GM12878 (cell line): Measurements from ENCODE around the gene MOCOS. TPM values are rescaled to one million over a fixed set of nuclear protein-coding genes. Genes with fewer than 3 reads are reported as not detected.

Experiments
- ATAC-seq: fragments of 200-7000 bp; cut with Tn5 transposase; 3 replicates; pipeline ENCODE4 v1.9.1; 2020; ENCODE audit warnings: mild to moderate bottlenecking, moderate library complexity
- BruUV-seq: library from RNA; stranded (reverse); fragments of 400-500 nt; replicated peaks from 2 replicates; lab custom pipeline; 2021; lab: Mats Ljungman, UMichigan
- CTCF ChIA-PET: fragments of 300-600 bp; sonication (Branson Sonifier 250); formaldehyde crosslinking; extraction: SDS; loops from one replicate; lab custom pipeline; 2021; ENCODE audit warnings: inconsistent platforms; lab: Yijun Ruan, JAX
- POLR2A ChIA-PET: fragments of 350-600 bp; formaldehyde crosslinking; extraction: SDS; loops from one replicate; lab custom pipeline; 2021; ENCODE audit warnings: inconsistent platforms; lab: Charles Lee
- RAD21 ChIA-PET: fragments of 300-600 bp; sonication (Branson Sonifier 250); formaldehyde crosslinking; loops from one replicate; lab custom pipeline; 2023; ENCODE audit warnings: antibody characterized with exemption; ENCODE audit not compliant: unreplicated experiment; lab: Charles Lee
- SMC1A ChIA-PET: fragments of 300-600 bp; sonication (Branson Sonifier 250); formaldehyde crosslinking; loops from one replicate; lab custom pipeline; 2023; ENCODE audit not compliant: unreplicated experiment, uncharacterized antibody; lab: Charles Lee
- DNase-seq: peaks from one replicate; pipeline ENCODE4 v3.0.0-alpha.2; 2011; ENCODE audit warnings: low read depth, low spot score
- FAIRE-seq: peaks from 3 replicates; lab custom pipeline; 2011; peaks lifted over from hg19 to GRCh38; lab: Jason Lieb, UNC
- H2AFZ ChIP-seq: 2 replicates; pipeline ENCODE4 v1.6.0; 2011; ENCODE audit warnings: low read depth, low read length, control low read depth; ENCODE audit not compliant: control insufficient read depth
- H3K27ac ChIP-seq: 2 replicates; pipeline ENCODE4 v1.5.1; 2011; ENCODE audit warnings: control low read depth; ENCODE audit not compliant: control insufficient read depth, insufficient read depth
- H3K27me3 ChIP-seq, 2 experiments: replicated peaks in 1 of 2; 2 replicates each; pipeline versions ENCODE4 v1.6.0 to v1.6.1; 2011; ENCODE audit warnings: low read length in 1 of 2; ENCODE audit not compliant: control insufficient read depth in 2 of 2, insufficient read depth in 2 of 2
- H3K36me3 ChIP-seq, 2 experiments: 2 replicates each; pipeline ENCODE4 v1.5.1; 2011; ENCODE audit warnings: low read length in 1 of 2; ENCODE audit not compliant: control insufficient read depth in 2 of 2, insufficient read depth in 2 of 2
- H3K4me1 ChIP-seq: 2 replicates; pipeline ENCODE4 v1.6.1; 2011; ENCODE audit warnings: mild to moderate bottlenecking, low read length, moderate library complexity, mixed read lengths; ENCODE audit not compliant: control insufficient read depth, insufficient read depth
- H3K4me2 ChIP-seq: 2 replicates; pipeline ENCODE4 v1.6.0; 2011; ENCODE audit warnings: control low read depth; ENCODE audit not compliant: control insufficient read depth, insufficient read depth
- H3K4me3 ChIP-seq: fragments of 200-600 bp; sonication (generic); 2 replicates; pipeline ENCODE4 v1.5.1; 2016
- H3K79me2 ChIP-seq: 2 replicates; pipeline ENCODE4 v1.6.0; 2011; ENCODE audit warnings: low read length; ENCODE audit not compliant: control insufficient read depth, insufficient read depth
- H3K9ac ChIP-seq: 2 replicates; pipeline ENCODE4 v1.8.0; 2011; ENCODE audit warnings: low read length, control low read depth, mixed read lengths; ENCODE audit not compliant: control insufficient read depth, insufficient read depth
- H3K9me3 ChIP-seq: replicated peaks from 3 replicates; pipeline ENCODE4 v1.5.1; 2011; ENCODE audit warnings: mild to moderate bottlenecking, low read length; ENCODE audit not compliant: control insufficient read depth, insufficient read depth
- H4K20me1 ChIP-seq: 2 replicates; pipeline ENCODE4 v1.6.0; 2011; ENCODE audit not compliant: control insufficient read depth, insufficient read depth
- ATF7 ChIP-seq: fragments of 450-650 bp; IDR thresholded peaks from 2 replicates; pipeline ENCODE4 v1.6.1; 2016; ENCODE audit warnings: low read depth, mild to moderate bottlenecking
- BACH1 ChIP-seq: fragments of 450-650 bp; IDR thresholded peaks from 2 replicates; pipeline ENCODE4 v1.6.1; 2017; ENCODE audit warnings: mild to moderate bottlenecking, borderline replicate concordance
- BMI1 ChIP-seq: fragments of 450-650 bp; IDR thresholded peaks from 2 replicates; pipeline ENCODE4 v1.6.1; 2016; ENCODE audit warnings: mild to moderate bottlenecking, moderate library complexity, borderline replicate concordance
- CREM ChIP-seq: IDR thresholded peaks from 2 replicates; pipeline ENCODE4 v1.6.1; 2014; ENCODE audit warnings: antibody characterized with exemption, low read depth
- HCFC1 ChIP-seq: fragments of 150-350 bp; IDR thresholded peaks from 2 replicates; pipeline ENCODE4 v1.6.1; 2014; ENCODE audit warnings: low read length
- JUNB ChIP-seq: IDR thresholded peaks from 2 replicates; pipeline ENCODE4 v1.6.1; 2016; ENCODE audit warnings: antibody characterized with exemption, mild to moderate bottlenecking
- KLF5 ChIP-seq: fragments of 450-650 bp; IDR thresholded peaks from 2 replicates; pipeline ENCODE4 v1.6.1; 2014; ENCODE audit warnings: mild to moderate bottlenecking; ENCODE audit not compliant: partially characterized antibody
- LARP7 ChIP-seq: fragments of 450-650 bp; IDR thresholded peaks from 2 replicates; pipeline ENCODE4 v1.6.1; 2017; ENCODE audit warnings: mild to moderate bottlenecking
- MEF2B ChIP-seq: fragments of 450-650 bp; IDR thresholded peaks from 2 replicates; pipeline ENCODE4 v1.6.1; 2018; ENCODE audit warnings: mild to moderate bottlenecking, moderate library complexity; ENCODE audit not compliant: partially characterized antibody, poor library complexity, severe bottlenecking
- NFYA ChIP-seq: IDR thresholded peaks from 2 replicates; pipeline ENCODE4 v1.6.1; 2011; ENCODE audit warnings: low read depth, mild to moderate bottlenecking, low read length, improper control_type of control experiment, borderline replicate concordance
- NR2C1 ChIP-seq: fragments of 450-650 bp; IDR thresholded peaks from 2 replicates; pipeline ENCODE4 v1.6.1; 2017; ENCODE audit warnings: antibody characterized with exemption, mild to moderate bottlenecking, moderate library complexity
- POLR2AphosphoS5 ChIP-seq: IDR thresholded peaks from 2 replicates; pipeline ENCODE4 v1.6.1; 2011; ENCODE audit warnings: mild to moderate bottlenecking, low read length, inconsistent platforms
- RAD21 ChIP-seq: IDR thresholded peaks from 2 replicates; pipeline ENCODE4 v1.6.1; 2011; ENCODE audit warnings: mild to moderate bottlenecking, low read depth, low read length, moderate library complexity; ENCODE audit not compliant: insufficient read depth
- RB1 ChIP-seq: fragments of 450-650 bp; formaldehyde crosslinking; IDR thresholded peaks from 2 replicates; pipeline ENCODE4 v1.6.1; 2017; ENCODE audit warnings: mild to moderate bottlenecking, borderline replicate concordance
- RCOR1 ChIP-seq: conservative IDR thresholded peaks from 2 replicates; pipeline ENCODE4 v1.6.1; 2012; ENCODE audit warnings: low read depth, low read length, improper control_type of control experiment
- SMARCA5 ChIP-seq: fragments of 450-650 bp; IDR thresholded peaks from 2 replicates; pipeline ENCODE4 v1.6.1; 2017; ENCODE audit warnings: mild to moderate bottlenecking
- WGBS: methylation state at CpG from one replicate; pipeline ENCODE4 v1.1.6; 2016; ENCODE audit warnings: low lambda C conversion rate; ENCODE audit not compliant: insufficient replicate concordance, insufficient coverage; ENCODE audit errors: missing lambda C conversion rate; 5-methylcytosine and 5-hydroxymethylcytosine counted together
- in situ Hi-C: fragments of 300-500 bp; cut with MboI; formaldehyde crosslinking; loops from 9 replicates; pipeline ENCODE4 v1.14.3; 2018; ENCODE audit warnings: mixed read lengths
- intact Hi-C: fragments of 100-400 bp; cut with micrococcal nuclease; formaldehyde crosslinking; loops from one replicate; pipeline ENCODE4 v1.14.2; 2022; ENCODE audit not compliant: unreplicated experiment
- polyA plus RNA-seq, 11 experiments: library from polyadenylated mRNA; depleted of rRNA in 4 of 11; unstranded in 6 of 11; stranded (reverse) in 5 of 11; fragments of >200 nt; fragmentation: Nextera tagmentation in 4 of 11; fragmentation: Illumina TruSeq in 1 of 11; extraction: Ambion mirVana in 4 of 11; extraction: Trizol in 1 of 11; gene quantifications; 1 replicate in 1 of 11; 2 replicates in 10 of 11; pipeline versions ENCODE4 v1.2.1 to v1.2.3, GENCODE V29; 2011 to 2016; ENCODE audit warnings: inconsistent platforms in 2 of 11, missing spikeins in 2 of 11, low read depth in 1 of 11
- total RNA-seq, 4 experiments: library from RNA; depleted of rRNA in 3 of 4; stranded (reverse); fragments of >200 nt in 3 of 4; fragmentation: Illumina TruSeq in 1 of 4; extraction: Trizol in 1 of 4; gene quantifications; 2 replicates each; pipeline versions ENCODE4 v1.2.1 to v1.2.3, GENCODE V29; 2013 to 2021
- TF ChIP-seq, protein P1 (sequence below): fragments of 450-650 bp; conservative IDR thresholded peaks from 2 replicates; pipeline ENCODE4 v1.6.1; 2017; ENCODE audit warnings: mild to moderate bottlenecking, moderate library complexity
- TF ChIP-seq, protein P2 (sequence below): IDR thresholded peaks from 2 replicates; pipeline ENCODE4 v1.6.1; 2011; ENCODE audit warnings: borderline replicate concordance, low read depth, mild to moderate bottlenecking, moderate library complexity, low read length; ENCODE audit not compliant: insufficient read depth, poor library complexity, severe bottlenecking
- TF ChIP-seq, protein P3 (sequence below): fragments of 450-650 bp; IDR thresholded peaks from 2 replicates; pipeline ENCODE4 v1.6.1; 2018; ENCODE audit warnings: borderline replicate concordance, mild to moderate bottlenecking; ENCODE audit not compliant: partially characterized antibody

Gene MOCOS
- total and polyA plus RNA-seq, 10 of the 15 experiments (the other 5 are each of a cell fraction or from before 2014, with no cell fraction given) = 0.16 to 0.56 (median 0.33) TPM

DNA sequence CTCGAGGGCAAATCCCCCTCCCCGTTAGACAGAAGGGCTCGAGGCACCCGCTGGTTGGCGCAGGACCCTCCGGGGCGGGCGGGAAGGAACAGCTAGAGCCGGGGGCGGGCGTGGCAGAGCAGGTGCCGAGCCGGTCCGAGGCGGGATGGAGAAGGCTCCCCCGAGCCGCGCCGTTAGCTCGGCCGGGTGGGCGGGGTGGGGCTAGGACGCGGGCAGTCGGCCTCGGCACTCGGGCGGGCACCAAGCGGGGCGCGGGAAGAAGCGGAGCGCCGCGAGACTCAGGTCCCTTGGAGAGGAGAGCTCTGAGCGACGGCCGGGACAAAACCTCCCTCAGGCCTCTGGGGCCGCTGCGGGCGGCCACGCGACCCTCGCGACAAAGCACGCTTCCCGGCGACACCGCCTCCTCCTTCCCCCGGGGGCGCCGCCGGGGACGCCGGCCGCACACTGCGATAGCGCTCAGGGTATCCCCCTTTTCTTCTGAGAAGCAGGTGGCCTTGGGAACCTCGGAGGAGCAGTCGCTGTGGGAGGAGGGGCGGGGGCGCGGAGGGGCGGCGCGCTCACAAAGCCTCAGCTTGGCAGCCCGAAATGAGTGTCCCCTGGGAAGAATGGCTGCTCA, 110.9 kb downstream of the MOCOS start:
- 10% methylated on average over 27 of the region's 67 CpGs for WGBS
- POLR2A ChIA-PET = interaction anchor here (0.5 to 6.4 kb wide), 18 partner anchors 9 to 319 kb away, joined by 3 to 51 read pairs (median 3); no protein-coding TSS in a partner anchor
- Histone ChIP-seq H3K4me2 (peak overlapping the region; percentile 82), H2AFZ (peak overlapping the region; percentile 51), H3K79me2 (peaks cover 14% of the 10 kb centered on the region), H3K27me3 (peaks cover 0 to 4% of the 10 kb centered on the region in 2 experiments; a peak in 2 of 4 replicates), H3K9me3 (no peaks in the 10 kb centered on the region), H3K36me3 (no peaks in the 10 kb centered on the region), H3K9ac (peak overlapping the region; percentile 39; the same call in 1 of the 2 replicates), H3K27ac (no peak overlapping the region), H3K4me1 (no peaks in the 10 kb centered on the region), H3K4me3 (peak overlapping the region; percentile 60; the same call in 1 of the 2 replicates), H4K20me1 (no peaks in the 10 kb centered on the region)
- SMC1A ChIA-PET = interaction anchor here (0.7 to 12.6 kb wide), 15 partner anchors 9 to 274 kb away, joined by 3 to 212 read pairs (median 12); no protein-coding TSS in a partner anchor
- RAD21 ChIA-PET = interaction anchor here (0.6 to 14.2 kb wide), 30 partner anchors 8 to 815 kb away, joined by 3 to 203 read pairs (median 6); no protein-coding TSS in a partner anchor
- no peak for DNase-seq
- intact Hi-C loops = loop anchor here (2.0 to 10.0 kb wide), 3 partner anchors 69 to 367 kb away; no protein-coding TSS in a partner anchor
- CTCF ChIA-PET = interaction anchor here (0.7 to 3.6 kb wide), 13 partner anchors 10 to 274 kb away, joined by 3 to 21 read pairs (median 6); no protein-coding TSS in a partner anchor
- in situ Hi-C loops = no loop called here
- no TSS peak for BruUV-seq
- no peak for FAIRE-seq
- peak; percentile 60 for ATAC-seq
- no peak for TF ChIP-seq JUNB
- TF ChIP-seq SMARCA5 = no peak
- TF ChIP-seq NR2C1 = no peak
- TF ChIP-seq KLF5 = no peak
- TF ChIP-seq CREM = no peak
- TF ChIP-seq NFYA = no peak
- TF ChIP-seq, protein P1, sequence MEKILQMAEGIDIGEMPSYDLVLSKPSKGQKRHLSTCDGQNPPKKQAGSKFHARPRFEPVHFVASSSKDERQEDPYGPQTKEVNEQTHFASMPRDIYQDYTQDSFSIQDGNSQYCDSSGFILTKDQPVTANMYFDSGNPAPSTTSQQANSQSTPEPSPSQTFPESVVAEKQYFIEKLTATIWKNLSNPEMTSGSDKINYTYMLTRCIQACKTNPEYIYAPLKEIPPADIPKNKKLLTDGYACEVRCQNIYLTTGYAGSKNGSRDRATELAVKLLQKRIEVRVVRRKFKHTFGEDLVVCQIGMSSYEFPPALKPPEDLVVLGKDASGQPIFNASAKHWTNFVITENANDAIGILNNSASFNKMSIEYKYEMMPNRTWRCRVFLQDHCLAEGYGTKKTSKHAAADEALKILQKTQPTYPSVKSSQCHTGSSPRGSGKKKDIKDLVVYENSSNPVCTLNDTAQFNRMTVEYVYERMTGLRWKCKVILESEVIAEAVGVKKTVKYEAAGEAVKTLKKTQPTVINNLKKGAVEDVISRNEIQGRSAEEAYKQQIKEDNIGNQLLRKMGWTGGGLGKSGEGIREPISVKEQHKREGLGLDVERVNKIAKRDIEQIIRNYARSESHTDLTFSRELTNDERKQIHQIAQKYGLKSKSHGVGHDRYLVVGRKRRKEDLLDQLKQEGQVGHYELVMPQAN = no peak
- no peak for TF ChIP-seq RCOR1
- TF ChIP-seq POLR2AphosphoS5 = no peak
- no peak for TF ChIP-seq HCFC1
- no peak for TF ChIP-seq BMI1
- TF ChIP-seq, protein P2, sequence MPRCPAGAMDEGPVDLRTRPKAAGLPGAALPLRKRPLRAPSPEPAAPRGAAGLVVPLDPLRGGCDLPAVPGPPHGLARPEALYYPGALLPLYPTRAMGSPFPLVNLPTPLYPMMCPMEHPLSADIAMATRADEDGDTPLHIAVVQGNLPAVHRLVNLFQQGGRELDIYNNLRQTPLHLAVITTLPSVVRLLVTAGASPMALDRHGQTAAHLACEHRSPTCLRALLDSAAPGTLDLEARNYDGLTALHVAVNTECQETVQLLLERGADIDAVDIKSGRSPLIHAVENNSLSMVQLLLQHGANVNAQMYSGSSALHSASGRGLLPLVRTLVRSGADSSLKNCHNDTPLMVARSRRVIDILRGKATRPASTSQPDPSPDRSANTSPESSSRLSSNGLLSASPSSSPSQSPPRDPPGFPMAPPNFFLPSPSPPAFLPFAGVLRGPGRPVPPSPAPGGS = no peak
- TF ChIP-seq BACH1 = peak; percentile 94; the same call in 1 of the 2 replicates
- TF ChIP-seq, protein P3, sequence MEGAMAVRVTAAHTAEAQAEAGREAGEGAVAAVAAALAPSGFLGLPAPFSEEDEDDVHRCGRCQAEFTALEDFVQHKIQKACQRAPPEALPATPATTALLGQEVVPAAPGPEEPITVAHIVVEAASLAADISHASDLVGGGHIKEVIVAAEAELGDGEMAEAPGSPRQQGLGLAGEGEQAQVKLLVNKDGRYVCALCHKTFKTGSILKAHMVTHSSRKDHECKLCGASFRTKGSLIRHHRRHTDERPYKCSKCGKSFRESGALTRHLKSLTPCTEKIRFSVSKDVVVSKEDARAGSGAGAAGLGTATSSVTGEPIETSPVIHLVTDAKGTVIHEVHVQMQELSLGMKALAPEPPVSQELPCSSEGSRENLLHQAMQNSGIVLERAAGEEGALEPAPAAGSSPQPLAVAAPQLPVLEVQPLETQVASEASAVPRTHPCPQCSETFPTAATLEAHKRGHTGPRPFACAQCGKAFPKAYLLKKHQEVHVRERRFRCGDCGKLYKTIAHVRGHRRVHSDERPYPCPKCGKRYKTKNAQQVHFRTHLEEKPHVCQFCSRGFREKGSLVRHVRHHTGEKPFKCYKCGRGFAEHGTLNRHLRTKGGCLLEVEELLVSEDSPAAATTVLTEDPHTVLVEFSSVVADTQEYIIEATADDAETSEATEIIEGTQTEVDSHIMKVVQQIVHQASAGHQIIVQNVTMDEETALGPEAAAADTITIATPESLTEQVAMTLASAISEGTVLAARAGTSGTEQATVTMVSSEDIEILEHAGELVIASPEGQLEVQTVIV = no peak
- TF ChIP-seq RAD21 = no peak
- TF ChIP-seq RB1 = 0 out of 2 replicates have a peak, but pooled peaks have one; percentile 1
- TF ChIP-seq MEF2B = peak; percentile 32
- TF ChIP-seq ATF7 = no peak
- TF ChIP-seq LARP7 = no peak
